Vagina (tissue), 2 donors: ENCODE results near the gene INPP5J.

Source experiments
- CTCF ChIP-seq, 3 experiments: fragments of 450-650 bp in 2 of 3; fragments of 200-600 bp in 1 of 3; sonication (generic) in 1 of 3; IDR thresholded peaks; one replicate each; pipeline ENCODE4 v1.5.1; 2017 to 2019; ENCODE audit warnings: antibody characterized with exemption in 3 of 3, mild to moderate bottlenecking in 2 of 3, moderate library complexity in 2 of 3
- POLR2A ChIP-seq, 2 donors: fragments of 450-650 bp; IDR thresholded peaks; one replicate each; pipeline ENCODE4 v1.6.1; 2017; ENCODE audit warnings: antibody characterized with exemption in 2 of 2, mild to moderate bottlenecking in 2 of 2, moderate library complexity in 2 of 2
- POLR2AphosphoS5 ChIP-seq, 2 donors: sonication (generic); formaldehyde crosslinking; IDR thresholded peaks; one replicate each; pipeline ENCODE4 v1.9.0; 2017; ENCODE audit warnings: antibody characterized with exemption in 2 of 2, mild to moderate bottlenecking in 2 of 2, low read depth in 1 of 2; ENCODE audit not compliant: insufficient read depth in 1 of 2

GRCh38 chr22:31089160-31090100 lies 33.3 kb upstream of the INPP5J start:
- peak; percentile 50 to 82 (median 54) for TF ChIP-seq CTCF (IDR thresholded peaks at IDR 0.05)
- TF ChIP-seq POLR2A (IDR thresholded peaks at IDR 0.05) = no peak
- TF ChIP-seq POLR2AphosphoS5 (IDR thresholded peaks at IDR 0.05; ENCODE audit: insufficient read depth in 1 of 2, low read depth in 1 of 2) = peak in 1 of 2 donors; percentile 43
